Astrocyte (in vitro differentiated cells and primary cell): ENCODE data around the gene VKORC1.

ENCODE experiments used
- EZH2 ChIP-seq: IDR thresholded peaks from 2 replicates; pipeline ENCODE4 v1.6.1; 2012; ENCODE audit warnings: mild to moderate bottlenecking, low read length, inconsistent platforms; ENCODE audit not compliant: insufficient read depth
- TF ChIP-seq, protein P1 (sequence below): IDR thresholded peaks from 2 replicates; pipeline ENCODE4 v1.5.1; 2011; ENCODE audit warnings: low read depth, mild to moderate bottlenecking, inconsistent platforms, low read length, moderate library complexity; ENCODE audit not compliant: insufficient read depth

DNA sequence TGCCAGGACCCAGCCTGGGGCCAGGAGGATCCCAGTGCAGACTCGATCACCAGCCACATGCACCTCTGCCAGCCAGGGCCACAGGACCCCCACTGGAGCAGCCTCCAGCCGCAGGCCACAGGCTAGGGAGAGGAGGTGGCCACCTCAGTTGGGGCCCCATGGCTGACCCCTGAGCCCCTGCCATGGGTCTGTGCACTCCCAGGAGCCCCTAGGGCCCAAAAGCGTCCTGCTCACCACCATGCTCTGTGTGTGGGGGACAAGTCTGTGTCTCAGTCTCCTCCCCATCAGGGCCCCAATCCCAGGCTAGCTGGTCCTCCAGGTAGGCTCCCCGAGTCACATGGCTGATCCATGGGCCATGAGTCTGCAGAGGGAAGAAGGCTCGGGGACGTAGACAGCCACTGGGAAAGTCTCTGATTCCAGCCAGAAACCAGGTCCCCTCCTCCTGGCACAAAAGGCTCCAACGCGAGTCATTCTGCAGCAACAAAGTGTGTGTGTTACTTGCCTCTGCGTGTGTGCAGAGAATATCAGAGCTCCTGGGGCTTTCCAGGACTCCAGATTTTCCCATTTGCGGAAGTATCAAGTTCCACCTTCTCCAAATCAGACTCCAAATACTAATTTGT lies 47.0 kb upstream of the VKORC1 start:
- TF ChIP-seq, protein P1, sequence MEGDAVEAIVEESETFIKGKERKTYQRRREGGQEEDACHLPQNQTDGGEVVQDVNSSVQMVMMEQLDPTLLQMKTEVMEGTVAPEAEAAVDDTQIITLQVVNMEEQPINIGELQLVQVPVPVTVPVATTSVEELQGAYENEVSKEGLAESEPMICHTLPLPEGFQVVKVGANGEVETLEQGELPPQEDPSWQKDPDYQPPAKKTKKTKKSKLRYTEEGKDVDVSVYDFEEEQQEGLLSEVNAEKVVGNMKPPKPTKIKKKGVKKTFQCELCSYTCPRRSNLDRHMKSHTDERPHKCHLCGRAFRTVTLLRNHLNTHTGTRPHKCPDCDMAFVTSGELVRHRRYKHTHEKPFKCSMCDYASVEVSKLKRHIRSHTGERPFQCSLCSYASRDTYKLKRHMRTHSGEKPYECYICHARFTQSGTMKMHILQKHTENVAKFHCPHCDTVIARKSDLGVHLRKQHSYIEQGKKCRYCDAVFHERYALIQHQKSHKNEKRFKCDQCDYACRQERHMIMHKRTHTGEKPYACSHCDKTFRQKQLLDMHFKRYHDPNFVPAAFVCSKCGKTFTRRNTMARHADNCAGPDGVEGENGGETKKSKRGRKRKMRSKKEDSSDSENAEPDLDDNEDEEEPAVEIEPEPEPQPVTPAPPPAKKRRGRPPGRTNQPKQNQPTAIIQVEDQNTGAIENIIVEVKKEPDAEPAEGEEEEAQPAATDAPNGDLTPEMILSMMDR: no peak
- no peak for TF ChIP-seq EZH2
